ENCODE results near the gene KIF6. TPM values are rescaled to one million over a fixed set of nuclear protein-coding genes. Genes with fewer than 3 reads are reported as not detected.

KIF6 gene
- polyA plus RNA-seq, 1 donor (not counting 4 experiments of a cell fraction or from before 2014, with no cell fraction given) = 0.14 TPM

- no peak for FAIRE-seq
These were observed 151.7 kb downstream of the KIF6 start for GRCh38 chr6:39573541-39573940.

GRCh38 chr6:39572661-39573340 is 152.4 kb downstream of the KIF6 start:
- Histone ChIP-seq H3K9me1 (ENCODE audit: control insufficient read depth, extremely low read depth, insufficient read depth, low read length) (no peaks in the 10 kb centered on the region), H3K4me1 (ENCODE audit: control insufficient read depth, extremely low read depth, insufficient read depth, low read length) (no peaks in the 10 kb centered on the region), H3K36me3 (ENCODE audit: control insufficient read depth in 2 of 2, extremely low read depth in 1 of 2, insufficient read depth in 2 of 2, low read length in 2 of 2) (no peaks in the 10 kb centered on the region), H4K20me1 (ENCODE audit: control insufficient read depth, extremely low read depth, insufficient read depth, low read length) (no peaks in the 10 kb centered on the region), H3K4me3 (ENCODE audit: control insufficient read depth in 2 of 3, extremely low read depth in 1 of 3, insufficient read depth in 2 of 3, low read depth in 1 of 3, low read length in 3 of 3) (no peak overlapping the region), H3K27ac (ENCODE audit: control insufficient read depth, insufficient read depth, low read length) (no peak overlapping the region), H3K27me3 (ENCODE audit: control insufficient read depth, extremely low read depth, insufficient read depth, low read length) (no peaks in the 10 kb centered on the region), H3K4me2 (ENCODE audit: control insufficient read depth, extremely low read depth, insufficient read depth, low read depth, low read length) (no peak overlapping the region), H2AFZ (ENCODE audit: control insufficient read depth, low read length) (no peak overlapping the region), H3K9me3 (ENCODE audit: control insufficient read depth, low read depth, low read length) (no peaks in the 10 kb centered on the region), H3K9ac (ENCODE audit: control insufficient read depth, extremely low read depth, insufficient read depth, low read length) (no peak overlapping the region), H3K79me2 (ENCODE audit: control insufficient read depth, insufficient read depth, low read length) (no peaks in the 10 kb centered on the region)
- FAIRE-seq (no peak), DNase-seq (ENCODE audit: low read depth, low spot score) (no peak)
- TF ChIP-seq EZH2 (IDR thresholded peaks at IDR 0.05; ENCODE audit: low read length) = no peak
- TF ChIP-seq, protein P1, sequence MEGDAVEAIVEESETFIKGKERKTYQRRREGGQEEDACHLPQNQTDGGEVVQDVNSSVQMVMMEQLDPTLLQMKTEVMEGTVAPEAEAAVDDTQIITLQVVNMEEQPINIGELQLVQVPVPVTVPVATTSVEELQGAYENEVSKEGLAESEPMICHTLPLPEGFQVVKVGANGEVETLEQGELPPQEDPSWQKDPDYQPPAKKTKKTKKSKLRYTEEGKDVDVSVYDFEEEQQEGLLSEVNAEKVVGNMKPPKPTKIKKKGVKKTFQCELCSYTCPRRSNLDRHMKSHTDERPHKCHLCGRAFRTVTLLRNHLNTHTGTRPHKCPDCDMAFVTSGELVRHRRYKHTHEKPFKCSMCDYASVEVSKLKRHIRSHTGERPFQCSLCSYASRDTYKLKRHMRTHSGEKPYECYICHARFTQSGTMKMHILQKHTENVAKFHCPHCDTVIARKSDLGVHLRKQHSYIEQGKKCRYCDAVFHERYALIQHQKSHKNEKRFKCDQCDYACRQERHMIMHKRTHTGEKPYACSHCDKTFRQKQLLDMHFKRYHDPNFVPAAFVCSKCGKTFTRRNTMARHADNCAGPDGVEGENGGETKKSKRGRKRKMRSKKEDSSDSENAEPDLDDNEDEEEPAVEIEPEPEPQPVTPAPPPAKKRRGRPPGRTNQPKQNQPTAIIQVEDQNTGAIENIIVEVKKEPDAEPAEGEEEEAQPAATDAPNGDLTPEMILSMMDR (optimal IDR thresholded peaks at IDR 0.05 in 1 of 3, IDR thresholded peaks at IDR 0.05 in 1 of 3, conservative IDR thresholded peaks at IDR 0.05 in 1 of 3; ENCODE audit: extremely low read depth in 1 of 3, insufficient read depth in 2 of 3, low read length in 3 of 3) = no peak
- dilution Hi-C loops (cut with MboI; ENCODE audit: extremely low pct_ligation_motif_present, low sequenced_read_pairs) = no loop called here

More at GRCh38 chr6:39573541-39573940, 151.7 kb downstream of the KIF6 start:
- Histone ChIP-seq H3K79me2 (ENCODE audit: control insufficient read depth, insufficient read depth, low read length) (no peaks in the 10 kb centered on the region), H2AFZ (ENCODE audit: control insufficient read depth, low read length) (no peak overlapping the region), H3K27ac (ENCODE audit: control insufficient read depth, insufficient read depth, low read length) (no peak overlapping the region), H3K4me2 (ENCODE audit: control insufficient read depth, extremely low read depth, insufficient read depth, low read depth, low read length) (no peak overlapping the region), H3K4me3 (ENCODE audit: control insufficient read depth in 2 of 3, extremely low read depth in 1 of 3, insufficient read depth in 2 of 3, low read depth in 1 of 3, low read length in 3 of 3) (no peak overlapping the region), H3K36me3 (ENCODE audit: control insufficient read depth in 2 of 2, extremely low read depth in 1 of 2, insufficient read depth in 2 of 2, low read length in 2 of 2) (no peaks in the 10 kb centered on the region), H3K27me3 (ENCODE audit: control insufficient read depth, extremely low read depth, insufficient read depth, low read length) (no peaks in the 10 kb centered on the region), H4K20me1 (ENCODE audit: control insufficient read depth, extremely low read depth, insufficient read depth, low read length) (no peaks in the 10 kb centered on the region), H3K9ac (ENCODE audit: control insufficient read depth, extremely low read depth, insufficient read depth, low read length) (no peak overlapping the region), H3K4me1 (ENCODE audit: control insufficient read depth, extremely low read depth, insufficient read depth, low read length) (no peaks in the 10 kb centered on the region), H3K9me1 (ENCODE audit: control insufficient read depth, extremely low read depth, insufficient read depth, low read length) (no peaks in the 10 kb centered on the region), H3K9me3 (ENCODE audit: control insufficient read depth, low read depth, low read length) (no peaks in the 10 kb centered on the region)
- dilution Hi-C loops (cut with MboI; ENCODE audit: extremely low pct_ligation_motif_present, low sequenced_read_pairs) = no loop called here
- no peak for DNase-seq (ENCODE audit: low read depth, low spot score)
- TF ChIP-seq, protein P1 (optimal IDR thresholded peaks at IDR 0.05 in 1 of 3, IDR thresholded peaks at IDR 0.05 in 1 of 3, conservative IDR thresholded peaks at IDR 0.05 in 1 of 3; ENCODE audit: extremely low read depth in 1 of 3, insufficient read depth in 2 of 3, low read length in 3 of 3) = no peak
- TF ChIP-seq EZH2 (IDR thresholded peaks at IDR 0.05; ENCODE audit: low read length) = no peak
